Activated CD8-positive, alpha-beta memory T cell treated with anti-CD3 and anti-CD28 coated beads for 4 hours (primary cell): ENCODE data around the gene PHACTR1.

ENCODE experiments used
- DNase-seq, 2 donors: peaks; one replicate each; pipeline ENCODE4 v3.0.0-alpha.2; 2020; ENCODE audit warnings: low read depth in 2 of 2

PHACTR1 gene

DNA sequence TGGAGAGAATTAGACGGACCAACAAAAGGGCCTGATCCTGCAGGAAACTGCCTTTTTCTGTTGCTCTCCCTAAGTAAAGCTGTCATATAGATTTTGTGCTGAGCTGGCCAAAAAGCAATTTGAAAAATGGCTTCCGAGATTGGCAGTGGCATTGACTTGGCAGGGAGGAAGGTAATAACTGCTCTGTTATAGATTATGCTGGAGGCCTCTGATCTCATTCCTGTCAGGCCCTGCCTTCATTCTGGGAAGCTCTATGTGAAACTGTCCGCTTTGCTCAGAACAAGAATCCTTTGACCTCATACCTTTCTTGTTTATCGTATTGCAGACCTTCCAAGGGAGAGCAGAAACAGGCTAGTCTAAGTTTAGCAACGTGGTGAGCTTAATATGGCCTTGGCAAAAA lies 234.4 kb downstream of the PHACTR1 start:
- DNase-seq = no peak

DNA sequence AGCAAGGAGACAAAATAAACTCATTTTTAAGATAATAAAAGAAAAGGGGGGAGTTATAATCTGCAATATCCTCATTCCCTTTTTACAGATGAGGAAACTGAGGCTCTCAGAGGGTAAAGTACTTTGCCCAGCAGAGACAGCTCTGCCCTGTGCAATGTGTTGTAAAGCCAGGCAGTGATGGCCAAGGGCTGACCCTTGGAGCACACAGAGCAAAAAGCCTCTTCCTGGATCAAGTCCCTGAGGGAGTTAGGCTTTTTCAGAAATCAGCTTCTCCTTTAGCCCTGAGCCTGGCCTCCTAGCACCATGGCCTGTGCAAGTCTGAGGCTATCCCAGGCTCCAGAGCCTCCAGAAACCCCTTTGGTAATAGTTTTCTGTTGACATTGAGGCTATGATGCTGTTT lies 234.8 kb downstream of the PHACTR1 start:
- no peak for DNase-seq

DNA sequence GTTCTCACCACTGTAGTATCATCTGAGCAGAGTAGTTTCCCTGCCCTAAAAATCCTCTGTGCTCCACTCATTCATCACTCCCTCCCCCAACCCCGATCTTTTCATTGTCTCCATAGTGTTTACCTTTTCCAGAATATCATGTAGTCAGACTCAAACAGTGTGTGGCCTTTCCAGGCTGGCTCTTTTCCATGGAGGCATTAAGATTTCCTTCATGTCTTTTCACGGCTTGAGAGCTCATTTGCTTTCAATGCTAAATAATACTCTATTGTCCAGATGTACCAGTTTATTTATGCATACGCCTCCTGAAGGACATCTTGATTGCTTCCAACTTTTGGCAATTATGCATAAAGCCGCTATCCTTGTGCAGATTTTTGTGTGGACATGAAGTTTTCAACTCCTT lies 235.8 kb downstream of the PHACTR1 start:
- DNase-seq = no peak

DNA sequence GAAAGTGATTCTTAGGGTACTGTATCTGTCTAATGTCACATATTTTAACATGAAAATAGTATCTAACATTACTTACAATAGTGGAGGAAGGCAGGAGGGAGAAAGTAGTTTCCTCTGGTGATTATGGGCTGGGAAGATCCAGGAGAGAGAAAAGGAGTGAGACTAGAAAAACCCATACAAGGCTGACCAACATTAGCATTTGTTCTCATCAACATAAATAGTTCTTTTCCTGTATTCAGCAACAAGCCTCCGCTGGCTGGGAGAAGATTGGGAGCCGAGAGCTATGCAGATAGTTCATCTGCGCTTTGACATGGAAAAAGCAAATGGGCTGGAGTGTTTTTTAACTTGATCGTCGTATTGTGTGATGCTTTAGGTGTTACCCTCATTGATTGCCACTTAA lies 239.4 kb downstream of the PHACTR1 start:
- no peak for DNase-seq

DNA sequence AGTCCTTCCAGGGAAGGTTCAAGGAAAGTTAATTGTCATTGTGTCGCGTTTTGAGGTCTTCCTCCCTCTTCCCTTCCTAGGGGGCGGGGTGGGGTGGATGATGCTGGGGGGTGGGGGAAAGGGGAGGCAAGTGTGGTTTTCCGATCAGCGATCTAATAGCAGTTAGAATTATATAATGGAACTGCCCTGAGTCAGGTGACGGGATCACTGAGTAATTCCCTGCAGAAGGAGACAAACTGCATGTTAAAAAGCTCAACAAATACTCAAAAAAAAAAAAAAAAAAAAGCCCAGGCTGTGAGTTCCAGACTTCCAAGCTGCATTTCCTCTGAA lies 240.4 kb downstream of the PHACTR1 start:
- DNase-seq = no peak

DNA sequence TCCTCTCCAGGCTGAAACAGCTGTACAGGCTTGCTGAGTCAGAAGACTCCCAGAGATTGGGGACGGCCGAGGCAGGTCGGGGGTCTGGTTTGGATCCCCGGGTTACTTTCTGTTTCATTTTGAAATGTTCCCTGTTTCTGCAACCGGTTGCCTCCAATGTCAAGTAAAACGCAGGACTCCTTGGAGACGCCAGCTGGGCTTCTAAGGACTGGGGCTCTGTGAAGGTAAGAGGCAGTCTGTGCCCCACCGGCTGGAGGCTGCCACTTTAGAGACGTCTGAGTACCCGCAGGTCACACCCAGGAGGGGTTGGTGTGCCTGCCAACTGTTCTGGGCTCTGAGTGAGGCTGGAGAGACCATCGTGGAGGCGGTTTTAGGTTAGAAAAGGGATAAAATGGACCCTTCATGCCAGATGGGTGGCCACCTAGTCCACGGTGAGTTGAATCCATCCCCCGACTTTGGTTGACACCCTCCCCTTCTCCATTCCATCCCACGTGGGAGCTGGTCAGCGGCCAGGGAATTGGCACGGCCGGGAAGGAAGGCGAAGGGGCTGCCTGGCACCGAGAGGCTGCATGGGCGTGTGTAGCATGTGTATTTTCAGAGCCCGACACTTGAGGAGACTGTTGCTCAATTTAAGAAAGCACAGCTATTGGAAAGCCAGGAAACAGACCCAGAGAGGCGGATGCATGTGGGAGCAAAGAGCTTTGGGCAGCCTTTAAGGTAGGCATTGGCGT lies 240.9 kb downstream of the PHACTR1 start:
- no peak for DNase-seq

DNA sequence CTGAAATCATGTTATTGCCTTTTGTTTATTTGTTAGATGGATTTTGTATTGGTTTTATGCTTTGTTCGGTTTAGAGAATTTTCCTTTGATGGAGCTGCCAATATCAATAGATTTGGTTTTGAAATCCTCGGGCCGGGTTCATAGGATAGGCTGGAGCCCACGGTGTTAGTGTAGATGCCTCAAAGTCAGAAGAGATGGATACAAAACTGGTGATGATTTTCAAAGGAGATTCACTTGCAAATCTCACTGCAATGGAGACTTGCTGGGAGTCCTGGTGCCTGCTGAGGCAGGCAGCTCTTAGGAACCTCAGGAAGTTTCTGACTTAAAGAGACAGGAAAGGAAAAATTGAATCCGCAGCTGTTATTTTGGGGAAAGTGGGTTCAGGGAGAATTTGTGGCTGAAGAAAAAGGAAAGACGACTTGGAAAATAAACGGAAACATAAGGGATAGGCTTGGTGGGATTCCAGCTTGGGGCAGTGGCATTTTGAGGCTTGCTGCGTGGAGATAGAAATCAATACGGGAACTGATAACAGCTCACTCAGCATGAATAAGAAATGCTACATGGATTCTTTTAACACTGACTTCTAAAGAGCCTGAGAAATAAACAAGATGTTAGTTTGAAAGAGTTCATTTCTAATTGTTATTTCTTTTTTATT lies 241.6 kb downstream of the PHACTR1 start:
- DNase-seq = no peak

DNA sequence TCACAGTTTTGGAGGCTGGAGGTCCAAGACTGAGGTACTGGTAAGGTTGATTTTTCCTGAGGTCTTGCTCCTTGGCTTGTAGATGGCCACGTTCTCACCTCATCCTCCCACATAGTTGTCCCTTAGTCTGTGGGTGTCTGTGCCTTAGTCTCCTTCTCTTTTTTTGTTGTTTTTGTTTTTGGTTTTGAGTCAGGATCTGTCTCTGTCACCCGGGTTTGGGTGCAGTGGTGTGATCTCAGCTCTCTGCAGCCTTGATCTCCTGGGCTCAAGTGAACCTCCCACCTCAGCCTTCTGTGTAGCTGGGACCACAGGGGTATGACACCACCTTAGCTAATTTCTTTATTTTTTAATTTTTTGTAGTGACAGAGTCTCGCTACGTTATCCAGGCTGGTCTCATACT lies 245.2 kb downstream of the PHACTR1 start:
- no peak for DNase-seq

DNA sequence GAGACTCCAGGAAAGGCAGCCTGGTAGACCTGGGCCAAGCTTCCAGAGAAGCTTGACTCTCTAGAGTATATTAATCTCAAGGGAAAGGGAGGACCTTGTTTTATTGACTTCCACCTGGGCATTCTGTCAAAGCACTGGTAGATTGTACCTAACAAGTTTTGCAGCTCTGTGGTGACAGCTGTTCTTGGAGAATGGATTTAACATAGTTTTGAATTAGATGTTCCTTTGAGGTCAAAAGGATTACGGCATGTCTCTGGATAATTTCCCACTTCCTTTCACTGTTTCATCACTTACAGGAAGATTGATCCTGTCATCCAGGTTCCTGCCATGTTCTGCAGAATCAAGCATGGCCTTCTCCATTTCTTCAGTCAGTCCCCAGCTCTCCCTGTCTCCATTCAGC lies 246.0 kb downstream of the PHACTR1 start:
- DNase-seq = no peak

DNA sequence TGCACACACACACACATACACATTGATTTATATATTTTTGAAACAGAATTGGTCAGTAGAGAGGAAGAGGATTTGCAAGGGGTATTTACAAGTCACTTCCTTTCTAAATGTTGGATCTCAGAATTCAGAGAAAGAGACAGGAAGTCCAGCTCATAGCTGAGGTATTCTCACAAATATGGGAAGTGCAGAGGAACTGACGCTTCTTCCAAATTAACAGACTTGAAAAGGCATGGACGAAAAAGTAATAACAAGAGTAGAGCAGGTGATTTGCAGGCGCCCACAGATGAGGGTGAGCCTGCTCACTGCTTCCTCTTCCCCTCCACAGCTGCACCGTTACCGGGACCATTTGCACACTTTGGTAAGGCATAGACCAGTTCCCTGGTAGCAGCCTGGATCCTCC lies 246.4 kb downstream of the PHACTR1 start:
- no peak for DNase-seq

DNA sequence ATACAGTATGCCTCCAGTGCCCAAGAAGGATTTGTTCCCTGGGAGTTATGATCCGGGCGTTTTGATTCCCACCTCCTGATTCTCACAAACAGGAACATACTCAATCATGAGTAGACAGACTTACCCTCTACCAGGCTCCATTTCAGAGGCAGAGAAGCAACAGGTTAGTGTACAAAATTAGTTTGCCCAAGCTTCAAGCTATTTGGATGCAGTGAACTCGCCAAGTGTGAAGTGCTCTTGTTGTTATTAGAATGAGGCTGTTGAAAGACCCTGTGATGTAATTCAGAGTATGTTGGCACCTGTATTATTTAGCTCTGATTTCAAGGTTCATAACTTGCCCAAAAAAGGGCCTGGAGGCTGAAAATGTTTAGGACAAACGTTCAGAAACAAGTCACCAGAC lies 247.0 kb downstream of the PHACTR1 start:
- no peak for DNase-seq

DNA sequence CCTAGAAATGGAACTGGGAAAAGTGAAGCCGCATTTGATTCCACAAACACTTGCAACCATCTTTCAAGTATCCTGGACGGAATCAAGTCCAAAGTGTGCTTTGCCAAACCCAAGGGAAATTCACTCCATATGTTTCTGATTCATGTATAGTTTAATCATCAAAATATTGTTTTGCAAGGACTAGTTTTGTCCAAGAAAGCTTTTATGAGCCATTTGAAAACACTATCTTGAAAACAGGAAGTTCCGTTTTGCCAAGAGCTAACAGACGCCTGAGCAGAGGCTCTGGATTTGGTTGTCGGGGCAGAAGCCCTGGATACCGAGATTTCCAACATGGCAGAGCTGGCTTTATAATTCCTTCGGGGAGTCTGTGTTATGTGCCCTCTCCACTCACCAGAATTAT lies 251.1 kb downstream of the PHACTR1 start:
- DNase-seq = no peak

DNA sequence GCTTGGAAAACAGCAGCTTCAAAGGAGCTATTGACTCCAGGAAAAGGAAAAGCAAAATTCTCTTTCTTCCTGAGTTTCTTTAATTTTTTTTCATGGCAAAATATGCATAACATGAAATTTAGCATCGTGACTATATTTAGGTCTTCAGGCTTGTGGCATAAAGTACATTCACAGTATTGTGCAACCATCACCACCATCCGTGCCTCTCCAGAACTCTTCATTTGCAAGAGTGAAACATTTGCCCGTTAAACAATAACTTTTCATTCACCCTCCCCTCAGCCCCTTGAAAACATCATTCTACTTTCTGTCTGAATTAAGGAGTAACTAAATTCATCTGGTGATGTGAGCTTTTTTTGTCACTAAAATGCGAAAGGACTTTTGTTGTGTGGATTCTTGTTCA lies 251.7 kb downstream of the PHACTR1 start:
- no peak for DNase-seq

DNA sequence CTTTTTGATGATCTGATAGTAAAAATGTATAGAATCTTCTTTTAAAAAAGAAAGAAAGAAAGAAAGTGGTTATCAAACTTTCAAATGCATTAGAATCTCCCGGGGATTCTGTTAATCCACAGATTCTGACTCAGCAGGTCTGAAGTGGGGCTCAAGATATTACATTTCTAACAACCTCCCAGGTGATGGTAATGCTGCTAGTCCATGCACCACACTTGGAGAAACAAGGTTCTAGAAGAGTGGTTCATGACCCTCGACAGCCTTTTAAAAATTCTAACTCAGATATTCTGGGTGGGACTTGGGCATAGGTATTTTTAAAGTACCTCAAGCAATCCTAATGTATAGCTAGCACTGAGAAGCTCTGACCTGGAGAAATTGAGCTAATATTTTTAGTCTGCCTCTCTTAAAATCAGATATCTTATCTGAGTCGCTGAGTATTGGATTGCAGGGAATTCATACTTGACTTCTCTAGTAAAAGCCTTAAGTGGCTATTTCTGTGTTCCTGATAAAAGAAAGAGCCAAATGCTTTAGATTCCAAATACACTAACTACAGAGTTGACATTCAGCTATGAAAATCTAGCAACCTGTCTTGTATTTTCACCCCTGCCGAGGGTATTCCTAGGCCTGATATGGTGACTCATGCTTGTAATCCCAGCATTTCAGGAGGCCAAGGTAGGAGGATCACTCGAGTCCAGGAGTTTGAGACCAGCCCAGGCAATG lies 252.4 kb downstream of the PHACTR1 start:
- DNase-seq = no peak

DNA sequence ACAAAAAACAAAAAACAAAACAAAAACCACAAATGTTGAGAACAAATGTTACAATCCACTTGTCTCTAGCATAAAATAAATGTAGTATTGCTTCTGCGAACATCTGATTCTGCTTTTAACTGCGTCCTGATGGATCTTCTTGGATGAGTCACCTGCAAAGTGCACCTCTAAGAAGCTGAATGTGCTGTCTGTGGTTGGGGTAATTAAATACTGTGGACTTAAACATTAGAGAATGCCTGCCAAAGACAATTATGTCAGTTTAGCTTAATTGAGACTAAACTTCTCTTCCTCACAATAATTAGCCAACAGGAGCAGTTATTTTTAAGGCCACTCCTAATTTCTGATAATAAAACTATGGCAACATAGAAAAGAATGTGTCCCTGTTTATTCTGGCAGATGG lies 253.4 kb downstream of the PHACTR1 start:
- DNase-seq = no peak

DNA sequence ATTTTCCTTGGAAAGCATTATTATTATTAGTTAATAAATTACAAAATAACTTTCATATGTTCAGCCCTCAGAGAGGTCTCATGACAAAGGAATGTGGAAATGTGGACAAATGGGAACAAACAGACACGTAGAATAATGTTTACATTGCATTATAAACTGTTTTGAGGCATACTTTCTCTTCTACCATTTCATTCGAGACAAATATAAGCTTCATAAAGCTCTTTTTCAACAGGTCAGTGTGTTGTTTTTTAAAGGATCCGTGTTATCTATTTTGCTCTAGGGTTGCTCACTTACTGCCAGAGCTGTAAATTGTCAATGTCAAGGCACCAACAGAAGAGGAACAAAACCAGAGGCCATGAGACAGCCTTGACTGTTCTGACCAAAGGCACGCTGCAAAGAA lies 256.8 kb downstream of the PHACTR1 start:
- DNase-seq = no peak

DNA sequence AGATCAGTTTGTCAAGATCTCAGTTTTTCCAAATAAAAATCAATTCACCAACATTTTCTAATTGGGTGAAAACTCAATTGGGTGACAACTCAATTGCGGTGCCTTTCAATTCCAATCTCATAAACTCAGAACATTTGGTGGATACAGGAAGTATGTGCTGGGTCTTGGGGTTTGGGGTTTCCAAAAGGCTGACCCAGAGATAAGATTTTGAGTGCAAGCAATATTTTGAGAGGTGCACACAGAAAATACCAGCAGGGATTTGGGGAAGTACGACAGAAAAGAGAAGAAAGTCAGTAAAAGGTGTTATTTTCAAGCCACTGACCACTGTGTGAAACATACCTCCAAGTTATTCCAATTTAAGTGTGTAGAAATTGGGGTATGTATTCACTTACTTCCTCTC lies 258.0 kb downstream of the PHACTR1 start:
- no peak for DNase-seq

DNA sequence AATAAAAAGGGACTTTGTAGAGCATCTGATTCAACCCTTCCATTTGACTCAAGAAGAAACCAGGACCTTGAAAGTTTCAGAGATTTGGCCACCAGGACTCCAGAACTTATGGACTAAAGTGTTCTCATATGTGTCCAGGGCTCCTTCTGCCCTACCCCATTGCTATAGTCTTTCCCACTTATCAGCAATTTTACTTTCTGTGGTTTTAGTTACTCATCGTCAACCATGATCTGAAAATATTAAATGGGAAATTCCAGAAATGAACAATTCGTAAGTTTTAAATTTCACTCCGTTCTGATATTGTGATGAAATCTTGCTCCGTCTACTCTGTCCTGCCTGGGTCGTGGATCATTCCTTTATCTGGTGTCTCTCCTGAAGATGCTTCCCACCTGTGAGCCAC lies 259.8 kb downstream of the PHACTR1 start:
- no peak for DNase-seq

DNA sequence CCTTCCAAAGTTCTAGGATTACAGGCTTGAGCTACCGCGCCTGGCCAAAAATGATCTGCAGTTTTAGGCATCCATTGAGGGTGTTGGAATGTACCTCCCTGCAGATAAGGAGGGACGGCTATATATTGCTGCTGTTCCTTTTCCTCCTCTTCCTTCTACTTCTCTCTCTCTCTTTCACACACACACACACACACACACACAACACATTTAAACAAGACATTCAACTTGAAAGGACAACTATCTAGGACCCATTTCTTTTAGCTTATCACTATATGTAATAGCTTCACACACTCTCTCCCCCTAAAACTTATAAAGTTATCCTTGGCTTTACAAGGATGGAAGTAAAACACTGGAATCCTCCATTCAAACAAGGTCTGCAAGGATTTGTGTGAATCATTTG lies 260.6 kb downstream of the PHACTR1 start:
- no peak for DNase-seq

DNA sequence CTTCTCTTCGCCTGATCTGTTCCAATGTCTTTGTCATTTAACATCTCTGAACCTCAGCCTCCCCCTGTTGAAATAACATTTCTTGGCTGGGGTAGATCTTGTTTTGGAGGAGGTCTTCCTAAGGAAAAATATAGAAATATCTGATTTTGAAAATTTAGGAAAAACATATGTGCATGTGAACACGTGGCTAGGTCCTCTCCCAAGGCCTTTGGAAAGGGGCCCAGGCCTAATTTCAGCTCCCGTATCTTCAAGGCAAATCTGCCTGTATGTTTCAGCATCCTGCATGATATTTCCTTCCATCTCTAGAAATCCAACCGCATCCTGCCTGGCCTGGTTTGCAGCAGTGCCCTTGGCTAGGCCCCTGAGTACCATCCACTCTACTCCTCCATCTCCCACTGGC lies 261.2 kb downstream of the PHACTR1 start:
- no peak for DNase-seq

DNA sequence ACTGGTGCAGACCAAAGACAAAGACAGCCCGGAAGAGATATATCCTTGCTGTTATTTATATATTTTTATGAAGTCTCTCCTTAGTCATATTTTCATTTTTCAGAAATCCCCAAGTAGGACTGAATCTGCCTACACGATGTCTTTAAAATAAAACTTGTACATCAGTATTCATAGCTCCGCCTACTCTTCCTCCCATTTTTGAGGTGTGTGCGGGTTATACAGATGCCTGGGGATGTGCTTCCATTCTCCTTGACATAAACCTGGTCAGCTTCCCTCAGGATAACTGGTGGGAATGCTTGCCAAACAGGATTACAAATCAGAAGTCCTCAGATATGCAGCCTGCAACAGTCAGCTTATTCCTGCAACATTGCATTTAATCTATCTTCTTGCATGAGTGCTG lies 264.2 kb downstream of the PHACTR1 start:
- no peak for DNase-seq

DNA sequence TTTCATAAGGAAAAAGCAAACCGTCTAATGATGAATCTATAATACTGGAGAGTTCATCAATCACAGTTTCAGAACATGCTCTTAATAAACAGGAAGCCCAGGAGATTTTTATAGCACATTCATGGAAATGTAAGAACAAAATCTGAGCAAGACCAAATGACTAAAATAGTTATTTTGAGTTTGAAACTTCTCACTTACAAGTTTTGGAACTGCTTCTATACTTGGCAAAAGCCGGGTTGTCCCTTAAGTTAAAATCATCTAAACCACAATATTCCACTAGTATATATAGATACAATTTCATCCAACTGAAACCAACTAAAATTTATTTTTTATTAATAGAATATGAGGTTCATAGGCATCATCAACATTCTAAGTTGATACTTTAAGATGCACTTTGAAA lies 268.2 kb downstream of the PHACTR1 start:
- DNase-seq = no peak

DNA sequence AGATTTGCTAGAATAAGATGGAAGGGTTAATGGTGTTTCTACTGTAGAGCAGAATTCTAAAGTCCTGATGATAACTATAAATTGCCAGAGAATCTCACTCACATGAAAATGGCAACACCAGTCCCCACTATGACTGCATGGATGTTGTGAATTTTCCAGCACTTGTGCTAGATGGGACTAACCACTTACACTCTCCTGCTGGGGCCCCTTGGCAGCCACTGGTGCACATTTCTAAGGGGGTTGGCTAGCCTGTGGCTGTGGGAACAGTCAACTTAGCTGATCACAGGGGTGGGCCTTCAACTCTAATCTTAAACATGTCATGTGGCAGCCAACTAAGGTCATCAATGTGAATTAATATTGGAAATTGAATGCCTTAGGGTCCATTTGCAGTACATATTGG lies 271.2 kb downstream of the PHACTR1 start:
- no peak for DNase-seq
